Measurements from ENCODE around the gene DPY19L1.
"Not testable (repeated sequence)": the region's sequence is repeated elsewhere in the genome, so short reads cannot be mapped to it uniquely, and the experiment has no call there.

Gene DPY19L1

GRCh38 chr7:35032166-35032565 lies 5.1 kb downstream of the DPY19L1 start:
- DNase-seq (ENCODE audit: low read depth), result peak; percentile 47

GRCh38 chr7:35030848-35031247 lies 6.4 kb downstream of the DPY19L1 start:
- no peak for DNase-seq (ENCODE audit: low read depth)

GRCh38 chr7:35029311-35029710 lies 8.0 kb downstream of the DPY19L1 start:
- DNase-seq (ENCODE audit: low read depth), result no peak

GRCh38 chr7:35026150-35026549 lies 11.1 kb downstream of the DPY19L1 start:
- no peak for DNase-seq (ENCODE audit: low read depth)

GRCh38 chr7:35025369-35025870 lies 11.9 kb downstream of the DPY19L1 start:
- no peak for DNase-seq (ENCODE audit: low read depth)

- no peak for DNase-seq (ENCODE audit: low read depth)
Observed at GRCh38 chr7:35024298-35024697, 13.0 kb downstream of the DPY19L1 start.

GRCh38 chr7:35022725-35023124 lies 14.6 kb downstream of the DPY19L1 start:
- no peak for DNase-seq (ENCODE audit: low read depth)

GRCh38 chr7:35021445-35021844 lies 15.8 kb downstream of the DPY19L1 start:
- no peak for DNase-seq (ENCODE audit: low read depth)

- DNase-seq (ENCODE audit: low read depth), result no peak
Observed at GRCh38 chr7:35019801-35020200, 17.5 kb downstream of the DPY19L1 start.

- no peak for DNase-seq (ENCODE audit: low read depth)
Observed at GRCh38 chr7:35019179-35019729, 18.0 kb downstream of the DPY19L1 start.

GRCh38 chr7:35015346-35015859 lies 21.9 kb downstream of the DPY19L1 start:
- DNase-seq (ENCODE audit: low read depth), result no peak

GRCh38 chr7:35012160-35012559 lies 25.1 kb downstream of the DPY19L1 start:
- DNase-seq (ENCODE audit: low read depth), result no peak

- DNase-seq (ENCODE audit: low read depth), result no peak
Observed at GRCh38 chr7:35011085-35011484, 26.2 kb downstream of the DPY19L1 start.

- no peak for DNase-seq (ENCODE audit: low read depth)
Observed at GRCh38 chr7:35007768-35008167, 29.5 kb downstream of the DPY19L1 start.

- peak; percentile 54 for DNase-seq (ENCODE audit: low read depth)
Observed at GRCh38 chr7:35004531-35005095, 32.7 kb downstream of the DPY19L1 start.

- DNase-seq (ENCODE audit: low read depth), result peak; percentile 90
Observed at GRCh38 chr7:35003679-35004303, 33.5 kb downstream of the DPY19L1 start.

- peak; percentile 55 for DNase-seq (ENCODE audit: low read depth)
Observed at GRCh38 chr7:35003177-35003650, 34.1 kb downstream of the DPY19L1 start.

GRCh38 chr7:34998335-34998734 lies 39.0 kb downstream of the DPY19L1 start:
- not testable (repeated sequence) for DNase-seq (ENCODE audit: low read depth)

- DNase-seq (ENCODE audit: low read depth), result not testable (repeated sequence)
Observed at GRCh38 chr7:34996423-34997090, 40.7 kb downstream of the DPY19L1 start.

- no peak for DNase-seq (ENCODE audit: low read depth)
Observed at GRCh38 chr7:34995757-34996156, 41.5 kb downstream of the DPY19L1 start.

GRCh38 chr7:34991938-34992840 lies 45.1 kb downstream of the DPY19L1 start:
- DNase-seq (ENCODE audit: low read depth), result peak; percentile 93

Data from ELR (cell line).